Measurements from ENCODE around the gene USHBP1.

The USHBP1 gene

DNA sequence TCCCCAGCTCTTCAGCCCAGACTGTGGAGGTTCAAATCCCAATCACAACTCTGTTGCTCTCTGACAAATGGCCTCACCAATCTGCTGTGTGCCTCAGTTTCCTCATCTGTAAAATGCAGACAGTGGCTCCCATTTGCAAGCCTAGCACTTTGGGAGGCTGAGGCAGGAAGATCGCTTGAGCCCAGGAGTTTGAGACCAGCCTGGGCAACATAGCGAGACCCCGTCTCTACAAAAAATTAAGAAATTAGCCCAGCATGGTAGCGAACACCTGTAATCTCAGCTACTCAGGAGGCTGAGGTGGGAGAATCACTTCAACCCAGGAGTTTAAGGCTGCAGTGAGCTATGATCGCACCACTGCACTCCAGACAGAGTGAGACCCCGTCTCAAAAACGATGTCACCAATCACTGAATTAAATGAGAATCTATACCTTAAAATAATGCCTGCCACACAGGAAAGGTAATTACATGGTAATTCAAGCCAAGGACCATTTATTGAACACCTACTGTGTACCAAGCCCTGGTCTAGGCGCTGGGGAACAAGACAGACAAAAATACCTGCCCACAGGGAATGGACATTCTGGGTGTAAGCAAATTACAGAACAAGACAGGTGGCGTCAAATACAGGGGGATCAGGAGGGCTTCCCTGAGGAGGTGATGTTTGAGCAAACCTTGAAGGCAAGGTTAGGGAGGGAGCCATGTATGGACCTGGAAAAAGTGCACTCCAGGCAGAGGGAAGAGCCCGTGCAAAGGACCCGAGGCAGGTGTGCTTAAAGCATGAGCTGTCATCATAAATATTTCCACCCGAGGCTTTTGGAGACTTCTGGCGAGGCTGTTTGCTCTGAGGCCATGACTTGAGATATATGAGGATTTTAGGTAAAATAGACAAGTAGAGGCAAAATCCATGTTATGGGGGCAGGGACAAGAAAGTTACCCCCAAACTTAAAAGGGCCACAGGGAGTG, 26.5 kb downstream of the USHBP1 start:
- H3K9me3 ChIP-seq (replicated peaks; ENCODE audit: insufficient read depth, low read length), result no peaks in the 10 kb centered on the region
- no peak overlapping the region for H3K27ac ChIP-seq (ENCODE audit: low read length)
- H3K4me1 ChIP-seq (ENCODE audit: low read length), result 0 out of 2 replicates have a peak, but pooled peaks cover 4% of the 10 kb centered on the region
- no peaks in the 10 kb centered on the region for H3F3A ChIP-seq (ENCODE audit: insufficient read depth, low read length)
- H3K79me2 ChIP-seq (ENCODE audit: low read length), result peaks cover 6% of the 10 kb centered on the region; the same call in 1 of the 2 replicates
- H3K9ac ChIP-seq (ENCODE audit: low read length), result no peak overlapping the region
- no peaks in the 10 kb centered on the region for H3K36me3 ChIP-seq (replicated peaks; ENCODE audit: insufficient read depth, low read length)
- H3K4me3 ChIP-seq (ENCODE audit: low read length), result no peak overlapping the region
- H4K20me1 ChIP-seq (ENCODE audit: insufficient read depth, low read length), result no peaks in the 10 kb centered on the region
- DNase-seq, result no peak
- no peaks in the 10 kb centered on the region for H3K9me2 ChIP-seq (replicated peaks; ENCODE audit: insufficient read depth, low read length)
- H3K4me2 ChIP-seq (ENCODE audit: low read depth, low read length), result no peak overlapping the region
- H2AFZ ChIP-seq (ENCODE audit: low read length), result no peak overlapping the region
- H3K27me3 ChIP-seq (replicated peaks; ENCODE audit: insufficient read depth, low read length), result no peaks in the 10 kb centered on the region
- TF ChIP-seq, protein P1, sequence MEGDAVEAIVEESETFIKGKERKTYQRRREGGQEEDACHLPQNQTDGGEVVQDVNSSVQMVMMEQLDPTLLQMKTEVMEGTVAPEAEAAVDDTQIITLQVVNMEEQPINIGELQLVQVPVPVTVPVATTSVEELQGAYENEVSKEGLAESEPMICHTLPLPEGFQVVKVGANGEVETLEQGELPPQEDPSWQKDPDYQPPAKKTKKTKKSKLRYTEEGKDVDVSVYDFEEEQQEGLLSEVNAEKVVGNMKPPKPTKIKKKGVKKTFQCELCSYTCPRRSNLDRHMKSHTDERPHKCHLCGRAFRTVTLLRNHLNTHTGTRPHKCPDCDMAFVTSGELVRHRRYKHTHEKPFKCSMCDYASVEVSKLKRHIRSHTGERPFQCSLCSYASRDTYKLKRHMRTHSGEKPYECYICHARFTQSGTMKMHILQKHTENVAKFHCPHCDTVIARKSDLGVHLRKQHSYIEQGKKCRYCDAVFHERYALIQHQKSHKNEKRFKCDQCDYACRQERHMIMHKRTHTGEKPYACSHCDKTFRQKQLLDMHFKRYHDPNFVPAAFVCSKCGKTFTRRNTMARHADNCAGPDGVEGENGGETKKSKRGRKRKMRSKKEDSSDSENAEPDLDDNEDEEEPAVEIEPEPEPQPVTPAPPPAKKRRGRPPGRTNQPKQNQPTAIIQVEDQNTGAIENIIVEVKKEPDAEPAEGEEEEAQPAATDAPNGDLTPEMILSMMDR (IDR thresholded peaks at IDR 0.05; ENCODE audit: low read length), result no peak
- no peak for TF ChIP-seq EZH2phosphoT487 (IDR thresholded peaks at IDR 0.05; ENCODE audit: low read length)
- no peak for TF ChIP-seq EZH2 (optimal IDR thresholded peaks at IDR 0.05; ENCODE audit: low read depth, low read length)

DNA sequence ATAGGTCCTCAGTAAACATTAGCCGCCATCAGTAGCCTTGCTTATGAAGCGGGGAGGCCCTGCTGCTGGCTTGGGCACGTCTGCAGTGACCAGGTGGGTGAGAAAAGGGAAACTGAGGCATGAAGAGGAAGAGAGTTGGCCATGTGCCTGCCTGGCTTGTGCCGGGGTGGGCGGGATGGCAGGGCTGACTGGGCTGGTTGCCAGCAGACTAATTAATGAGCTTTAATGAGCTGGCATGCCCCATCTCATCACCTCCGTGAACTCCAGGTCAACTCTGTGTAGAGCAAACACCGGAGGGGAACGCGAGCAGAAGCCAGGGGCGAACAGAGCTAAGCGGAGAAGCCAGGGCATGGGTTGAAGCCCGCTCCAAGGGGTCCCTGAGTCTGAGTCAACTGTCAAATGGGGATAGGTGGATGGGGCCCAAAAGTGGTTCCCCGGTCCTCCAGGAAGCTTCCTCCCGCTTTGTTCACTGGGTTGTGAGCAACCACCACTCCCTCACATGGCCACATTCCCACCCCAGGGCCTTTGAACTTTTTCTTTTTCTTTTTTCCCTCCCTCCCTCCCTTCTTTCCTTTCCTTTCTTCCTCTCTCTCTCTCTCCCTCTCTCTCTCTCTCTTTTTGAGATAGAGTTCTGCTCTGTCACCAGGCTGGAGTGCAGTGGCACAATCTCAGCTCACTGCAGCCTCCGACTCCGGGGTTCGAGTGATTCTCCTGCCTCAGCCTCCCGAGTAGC, 27.6 kb downstream of the USHBP1 start:
- Histone ChIP-seq H3K9ac (ENCODE audit: low read length) (no peak overlapping the region), H3K9me2 (replicated peaks; ENCODE audit: insufficient read depth, low read length) (no peaks in the 10 kb centered on the region), H3K79me2 (ENCODE audit: low read length) (peaks cover 4% of the 10 kb centered on the region; the same call in 1 of the 2 replicates), H3K27ac (ENCODE audit: low read length) (no peak overlapping the region), H4K20me1 (ENCODE audit: insufficient read depth, low read length) (no peaks in the 10 kb centered on the region), H3K9me3 (replicated peaks; ENCODE audit: insufficient read depth, low read length) (no peaks in the 10 kb centered on the region), H3K27me3 (replicated peaks; ENCODE audit: insufficient read depth, low read length) (no peaks in the 10 kb centered on the region), H3F3A (ENCODE audit: insufficient read depth, low read length) (no peaks in the 10 kb centered on the region), H3K36me3 (replicated peaks; ENCODE audit: insufficient read depth, low read length) (no peaks in the 10 kb centered on the region), H3K4me2 (ENCODE audit: low read depth, low read length) (no peak overlapping the region), H3K4me1 (ENCODE audit: low read length) (0 out of 2 replicates have a peak, but pooled peaks cover 4% of the 10 kb centered on the region), H3K4me3 (ENCODE audit: low read length) (no peak overlapping the region), H2AFZ (ENCODE audit: low read length) (no peak overlapping the region)
- no peak for DNase-seq
- TF ChIP-seq, protein P1 (IDR thresholded peaks at IDR 0.05; ENCODE audit: low read length), result no peak
- TF ChIP-seq EZH2phosphoT487 (IDR thresholded peaks at IDR 0.05; ENCODE audit: low read length) (no peak), EZH2 (optimal IDR thresholded peaks at IDR 0.05; ENCODE audit: low read depth, low read length) (no peak)

DNA sequence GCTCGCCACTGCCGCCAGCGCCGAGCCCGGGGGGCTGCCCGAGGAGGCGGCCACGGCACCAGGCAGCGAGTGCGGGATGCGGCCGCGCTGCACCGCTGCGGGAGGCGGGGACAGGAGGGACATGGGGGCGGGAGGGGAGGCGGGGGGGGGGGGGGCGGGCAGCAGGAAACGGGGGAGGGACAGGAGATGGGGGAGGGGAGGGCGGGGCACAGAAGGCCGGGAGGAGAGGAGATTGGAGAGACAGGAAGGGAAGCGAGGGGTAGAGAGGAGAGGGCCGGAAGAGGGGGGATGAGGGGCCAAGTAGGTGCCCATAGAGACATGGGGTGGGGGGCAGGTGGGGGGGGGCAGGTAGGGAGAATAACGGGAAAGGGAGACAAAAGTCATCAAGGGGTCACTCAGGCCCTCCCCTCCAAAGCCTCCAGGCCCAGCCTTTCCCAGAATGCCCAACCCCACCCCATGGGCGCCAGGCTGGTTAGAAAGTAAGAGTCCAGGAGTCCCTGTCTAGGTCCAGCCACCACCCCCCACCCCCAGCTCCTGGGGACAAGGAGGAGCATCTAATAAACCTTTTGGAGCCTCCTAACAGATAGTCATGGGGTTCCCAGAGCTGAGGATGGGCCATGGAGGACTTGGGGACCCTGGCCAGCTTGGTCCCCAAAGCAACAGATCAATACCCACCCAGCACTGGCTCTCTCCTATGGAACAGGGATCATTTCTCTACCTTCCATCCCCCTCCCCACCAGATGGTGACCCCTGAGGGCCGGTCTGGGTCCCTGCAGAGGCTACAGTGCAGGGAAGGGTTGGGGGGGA, 28.4 kb downstream of the USHBP1 start:
- Histone ChIP-seq H3K4me3 (ENCODE audit: low read length) (peak overlapping the region; percentile 78), H3K4me1 (ENCODE audit: low read length) (0 out of 2 replicates have a peak, but pooled peaks cover 4% of the 10 kb centered on the region), H3K9me2 (replicated peaks; ENCODE audit: insufficient read depth, low read length) (no peaks in the 10 kb centered on the region), H2AFZ (ENCODE audit: low read length) (peak overlapping the region; percentile 79; the same call in 1 of the 2 replicates), H3K27ac (ENCODE audit: low read length) (no peak overlapping the region), H3K79me2 (ENCODE audit: low read length) (peaks cover 4% of the 10 kb centered on the region; the same call in 1 of the 2 replicates), H3K27me3 (replicated peaks; ENCODE audit: insufficient read depth, low read length) (no peaks in the 10 kb centered on the region), H3K9me3 (replicated peaks; ENCODE audit: insufficient read depth, low read length) (no peaks in the 10 kb centered on the region), H3K9ac (ENCODE audit: low read length) (peak overlapping the region; percentile 48; the same call in 1 of the 2 replicates), H4K20me1 (ENCODE audit: insufficient read depth, low read length) (no peaks in the 10 kb centered on the region), H3K36me3 (replicated peaks; ENCODE audit: insufficient read depth, low read length) (no peaks in the 10 kb centered on the region), H3K4me2 (ENCODE audit: low read depth, low read length) (peak overlapping the region; percentile 99), H3F3A (ENCODE audit: insufficient read depth, low read length) (no peaks in the 10 kb centered on the region)
- no peak for TF ChIP-seq EZH2 (optimal IDR thresholded peaks at IDR 0.05; ENCODE audit: low read depth, low read length)
- no peak for TF ChIP-seq EZH2phosphoT487 (IDR thresholded peaks at IDR 0.05; ENCODE audit: low read length)
- TF ChIP-seq, protein P1 (IDR thresholded peaks at IDR 0.05; ENCODE audit: low read length), result no peak
- DNase-seq, result no peak
